HuH-7 (cell line): ENCODE data around the gene ACADM.
"Not testable (repeated sequence)": the region's sequence is repeated elsewhere in the genome, so short reads cannot be mapped to it uniquely, and the experiment has no call there.

Experiments used
- DNase-seq: peaks from one replicate; pipeline ENCODE4 v3.0.0; 2011; ENCODE audit warnings: low spot score

ACADM gene

DNA sequence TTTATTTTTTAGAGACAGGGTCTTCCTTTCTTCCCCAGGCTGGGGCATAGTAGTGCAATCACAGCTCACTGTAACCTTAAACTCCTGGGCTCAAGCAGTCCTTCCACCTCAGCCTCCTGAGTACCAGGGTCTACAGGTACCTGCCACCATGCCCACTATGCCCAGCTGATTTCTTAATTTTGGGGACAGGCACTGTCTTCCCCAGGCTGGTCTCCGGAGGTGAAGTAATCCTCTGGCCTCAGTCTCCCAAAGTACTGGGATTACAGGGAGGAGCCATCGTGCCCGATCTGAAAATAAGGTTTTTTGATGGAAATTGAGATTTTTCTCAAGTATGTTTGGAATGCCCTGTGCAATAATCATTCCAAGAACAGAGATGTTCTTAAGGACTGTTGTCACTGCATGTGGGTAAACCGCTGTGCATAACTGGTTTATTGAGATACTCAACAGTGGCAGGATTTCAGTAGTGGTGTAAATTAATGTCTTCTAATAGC lies 71.2 kb downstream of the ACADM start:
- no peak for DNase-seq

DNA sequence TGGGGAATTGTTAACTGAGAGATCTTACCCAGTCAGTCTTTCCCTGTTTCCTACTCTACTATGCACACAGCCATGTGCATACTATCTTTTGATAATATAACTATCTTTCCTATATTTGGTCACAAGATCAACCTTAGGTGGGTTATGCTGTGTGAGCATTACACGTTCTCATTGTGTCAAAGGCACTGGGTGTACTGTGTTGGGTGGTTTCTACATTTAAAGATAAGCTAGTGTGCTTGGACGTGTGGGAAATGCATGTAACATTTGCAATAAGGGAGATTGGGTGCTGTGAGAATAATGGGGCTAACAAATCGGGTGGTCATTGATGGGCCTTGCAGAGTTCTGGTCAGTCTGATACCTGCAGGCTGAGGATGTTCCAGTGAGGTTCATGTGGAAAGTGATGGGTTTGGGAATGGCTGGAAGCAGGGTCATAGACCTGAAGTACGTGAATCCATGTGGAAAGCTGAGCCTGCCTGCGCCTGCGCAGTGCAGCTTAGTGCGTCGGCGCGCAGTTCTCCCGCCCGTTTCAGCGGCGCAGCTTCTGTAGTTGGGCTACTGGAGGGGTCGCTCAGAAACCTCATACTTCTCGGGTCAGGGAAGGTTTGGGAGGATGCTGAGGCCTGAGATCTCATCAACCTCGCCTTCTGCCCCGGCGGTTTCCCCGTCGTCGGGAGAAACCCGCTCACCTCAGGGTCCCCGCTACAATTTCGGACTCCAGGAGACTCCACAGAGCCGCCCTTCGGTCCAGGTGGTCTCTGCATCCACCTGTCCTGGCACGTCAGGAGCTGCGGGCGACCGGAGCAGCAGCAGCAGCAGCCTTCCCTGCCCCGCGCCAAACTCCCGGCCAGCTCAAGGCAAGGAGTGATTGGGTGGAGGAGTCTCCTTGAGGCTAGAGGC lies 72.1 kb downstream of the ACADM start, which contains the start of gene MSH4:
Gene MSH4 (plus strand): TSS at position 507 of the 897 bp plus-strand sequence. CDS start 104 bp downstream, at position 611.
- no peak for DNase-seq

DNA sequence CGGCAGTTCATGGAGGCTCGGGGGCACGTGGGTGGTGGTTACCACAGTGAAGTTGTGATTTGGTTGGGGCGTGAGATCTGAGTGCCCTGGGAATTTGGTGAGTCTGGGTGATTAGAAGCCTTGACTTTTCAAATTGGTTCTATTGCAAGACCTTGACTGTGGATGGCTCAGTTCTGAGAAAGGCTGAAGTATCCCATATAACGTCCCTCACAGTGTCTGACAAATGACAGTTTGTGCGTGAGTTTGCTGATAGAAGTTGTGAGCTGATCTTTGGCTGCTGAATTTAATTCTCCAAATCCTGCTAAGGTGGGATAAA lies 72.7 kb downstream of the ACADM start:
- no peak for DNase-seq

DNA sequence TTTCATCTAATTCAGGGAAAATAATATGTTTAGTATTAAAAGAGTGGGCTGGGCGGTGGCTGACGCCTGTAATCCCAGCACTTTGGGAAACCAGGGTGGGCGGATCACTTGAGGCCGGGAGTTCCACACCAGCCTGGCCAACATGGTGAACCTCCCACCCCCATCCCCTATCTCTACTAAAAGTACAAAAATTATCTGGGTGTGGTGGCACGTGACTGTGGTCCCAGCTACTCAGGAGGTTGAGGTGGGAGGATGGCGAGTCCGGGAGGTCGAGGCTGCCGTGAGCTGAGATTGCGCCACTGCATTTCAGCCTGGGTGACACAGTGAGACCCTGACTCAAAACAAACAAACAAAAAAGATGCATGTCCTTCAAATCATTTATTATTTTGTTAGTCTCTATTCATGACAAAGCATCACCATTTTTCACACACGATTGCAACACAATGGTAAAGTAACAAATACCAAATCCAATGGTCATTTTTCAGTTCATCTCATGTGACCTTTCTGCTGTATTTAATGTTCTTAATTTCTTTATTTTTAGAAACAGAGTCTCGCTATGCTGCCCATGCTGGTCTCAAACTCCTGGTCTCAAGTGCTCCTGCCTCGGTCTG lies 73.2 kb downstream of the ACADM start:
- DNase-seq, result no peak

DNA sequence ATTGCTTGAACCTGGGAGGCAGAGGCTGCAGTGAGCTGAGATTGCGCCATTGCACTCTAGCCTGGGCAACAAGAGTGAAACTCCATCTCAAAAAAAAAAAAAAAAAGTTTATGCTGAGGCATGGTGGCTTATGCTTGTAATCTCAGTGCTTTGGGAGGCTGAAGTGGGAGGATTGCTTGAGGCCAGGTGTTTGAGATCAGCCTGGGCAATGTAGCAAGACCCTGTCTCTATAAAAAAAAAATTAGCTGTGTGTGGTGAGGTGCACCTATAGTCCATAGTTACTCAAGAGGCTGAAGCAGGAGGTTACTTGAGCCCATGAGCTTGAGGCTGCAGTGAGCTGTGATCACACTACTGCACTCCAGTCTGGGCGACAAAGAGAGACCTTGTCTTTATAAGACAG lies 77.0 kb downstream of the ACADM start:
- not testable (repeated sequence) for DNase-seq

DNA sequence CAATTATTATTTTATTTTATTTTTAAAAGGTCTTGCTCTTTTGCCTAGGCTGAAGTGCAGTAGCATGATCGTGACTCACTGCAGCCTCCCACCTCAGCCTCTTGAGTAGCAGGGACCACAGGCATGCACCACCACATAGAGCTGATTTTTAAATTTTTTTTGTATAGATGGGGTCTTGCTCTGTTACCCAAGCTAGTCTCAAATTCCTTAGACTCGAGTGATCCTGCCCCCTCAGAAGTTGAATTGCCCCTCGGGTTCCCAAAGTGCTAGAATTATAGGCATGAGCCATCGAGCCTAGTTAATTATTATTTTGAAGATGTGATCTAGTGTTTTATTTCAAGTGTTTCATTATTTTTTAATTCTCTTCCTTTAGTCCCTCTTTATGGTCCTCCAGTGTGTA lies 84.4 kb downstream of the ACADM start:
- DNase-seq, result no peak

DNA sequence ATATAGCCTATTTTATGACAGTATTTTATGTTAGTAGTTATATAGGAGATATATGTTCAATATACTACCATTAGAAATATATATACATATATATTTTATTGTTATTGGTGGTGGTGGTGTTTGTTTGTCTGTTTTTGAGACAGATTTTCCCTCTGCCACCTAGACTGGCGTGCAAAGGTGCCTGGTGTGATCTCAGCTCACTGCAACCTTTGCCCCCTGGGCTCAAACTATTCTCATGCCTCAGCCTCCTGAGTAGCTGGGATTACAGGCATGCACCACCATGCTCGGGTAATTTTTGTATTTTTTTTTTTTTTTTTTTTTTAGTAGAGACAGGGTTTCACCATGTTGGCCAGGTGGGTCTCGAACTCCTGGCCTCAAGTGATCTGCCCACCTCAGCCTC lies 85.6 kb downstream of the ACADM start:
- DNase-seq, result not testable (repeated sequence)

DNA sequence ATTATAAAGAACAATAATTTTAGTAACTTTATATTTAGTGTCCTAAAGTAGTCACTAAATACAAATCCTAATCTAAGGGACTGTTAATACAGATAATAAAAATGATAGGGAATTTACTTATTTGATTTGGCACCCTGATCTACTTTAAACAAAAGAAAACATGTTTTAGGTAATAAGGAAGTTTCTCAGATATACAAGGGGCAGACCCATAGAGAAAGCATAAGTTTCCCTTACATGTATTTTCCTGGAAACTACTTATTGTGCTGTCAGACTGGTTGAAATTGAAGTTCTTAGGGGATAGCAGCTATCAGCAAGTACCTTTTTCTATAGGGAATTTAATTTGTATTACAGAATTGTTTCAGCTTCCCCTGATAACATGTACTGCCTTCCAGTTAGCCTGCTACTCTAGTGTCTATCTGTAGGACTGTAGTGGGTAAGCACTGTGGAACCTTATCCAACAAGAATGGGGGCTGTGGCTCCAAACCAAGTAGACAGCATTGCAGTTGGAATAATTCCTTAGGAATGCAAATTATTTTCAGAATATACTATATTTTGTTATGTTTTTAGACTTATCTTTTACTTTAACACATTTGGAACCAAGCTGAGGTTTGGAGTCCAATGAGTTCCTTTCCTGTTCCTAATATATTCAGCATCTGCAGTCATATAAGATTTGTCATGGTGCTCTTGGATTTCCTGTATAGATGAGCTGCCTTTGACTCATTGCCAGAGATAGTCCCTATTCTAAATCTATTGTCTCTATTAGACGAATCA lies 86.9 kb downstream of the ACADM start:
- DNase-seq, result no peak

DNA sequence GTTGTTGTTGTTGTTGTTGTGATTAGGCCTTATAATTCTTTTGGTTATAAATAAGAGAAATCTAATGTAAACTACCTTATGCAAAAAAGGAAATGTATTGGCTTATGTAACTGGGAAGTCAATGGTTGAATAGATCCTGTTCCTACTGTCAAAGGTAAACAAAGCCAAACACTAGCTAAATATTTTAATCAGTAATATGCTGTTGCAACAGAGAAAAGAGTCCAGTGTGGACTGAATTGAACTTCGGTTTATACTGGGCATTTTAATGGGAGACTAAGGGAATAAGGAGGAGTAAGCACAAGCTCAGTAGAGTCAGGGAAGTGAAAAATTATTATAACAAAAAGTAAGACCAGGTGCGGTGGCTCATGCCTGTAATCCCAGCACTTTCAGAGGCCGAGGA lies 87.6 kb downstream of the ACADM start:
- DNase-seq, result no peak
